SH-SY5Y (cell line): ENCODE results near the gene KRTAP6-2.

ENCODE experiments used
- GATA2 ChIP-seq: IDR thresholded peaks from 2 replicates; pipeline ENCODE4 v1.6.1; 2011; ENCODE audit warnings: mild to moderate bottlenecking, low read depth, low read length
- GATA3 ChIP-seq: IDR thresholded peaks from 2 replicates; pipeline ENCODE4 v1.6.1; 2011; ENCODE audit warnings: low read depth, mild to moderate bottlenecking, low read length, moderate library complexity

The KRTAP6-2 gene, protein sequence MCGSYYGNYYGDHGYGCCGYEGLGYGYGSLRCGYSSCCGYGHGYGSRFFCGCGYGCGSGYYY

DNA sequence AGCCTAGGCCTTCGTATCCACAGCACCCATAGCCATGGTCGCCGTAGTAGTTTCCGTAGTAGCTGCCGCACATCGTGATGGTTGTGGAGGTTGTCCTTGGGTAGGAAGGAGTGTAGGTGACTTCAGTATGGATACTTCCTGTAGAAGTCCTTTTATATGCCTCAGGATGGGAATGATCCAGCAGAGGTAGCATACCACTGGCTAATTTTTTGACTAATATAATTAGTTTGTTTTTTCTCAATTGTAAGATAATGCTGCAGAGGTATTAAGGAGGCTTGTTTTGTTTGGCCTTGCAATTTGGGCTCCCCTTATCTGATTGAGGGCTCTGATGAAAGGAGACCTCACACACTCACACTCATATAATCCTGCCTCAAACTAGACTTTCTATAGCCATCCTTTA is at the start of gene KRTAP6-2:
Gene KRTAP6-2 (minus strand): TSS at position 101 of the 400 bp plus-strand sequence. CDS start 28 bp downstream, at position 73.
- TF ChIP-seq GATA3 (no peak), GATA2 (no peak)

DNA sequence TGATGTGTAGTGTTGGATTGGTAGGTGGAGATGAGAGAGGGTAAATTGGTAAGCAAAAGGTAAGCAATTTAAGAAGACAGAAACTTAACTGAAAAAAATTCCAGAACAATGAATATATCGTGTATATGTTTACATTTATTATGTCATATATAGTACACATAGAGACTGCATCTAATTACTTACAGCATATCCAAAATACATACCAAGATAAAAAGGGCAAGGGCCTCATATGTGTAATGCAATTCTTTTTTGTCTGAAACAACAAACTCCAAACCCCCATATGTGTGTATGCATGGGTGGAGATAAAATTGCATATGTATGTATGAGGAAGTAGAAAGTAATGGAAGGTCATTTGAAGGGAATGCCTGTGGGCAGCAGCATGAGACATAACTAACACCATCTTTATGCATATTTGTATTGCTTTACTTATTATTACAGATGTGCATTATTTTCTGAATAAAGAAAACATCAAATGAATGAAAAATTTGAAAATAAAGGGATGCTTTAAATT is 48.3 kb upstream of the KRTAP6-2 start:
- TF ChIP-seq GATA3 (no peak), GATA2 (no peak)

DNA sequence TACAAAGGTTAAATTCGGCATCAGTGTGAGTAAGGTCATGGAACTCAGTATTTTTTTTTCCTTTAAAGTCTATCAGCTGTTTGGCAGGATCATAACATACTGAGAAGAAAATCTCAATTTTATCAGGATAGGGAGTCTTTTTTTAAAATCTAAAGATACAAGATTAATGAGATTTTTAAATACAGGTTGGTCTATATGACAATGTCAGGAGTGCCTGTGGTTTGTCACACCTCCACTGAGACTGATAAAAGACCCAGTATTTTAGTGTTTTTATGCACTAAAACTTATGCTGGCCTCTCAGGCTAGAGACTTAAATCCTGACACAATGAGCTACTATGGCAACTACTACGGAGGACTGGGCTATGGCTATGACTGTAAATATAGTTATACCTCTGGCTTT is 43.9 kb upstream of the KRTAP6-2 start, which contains the start of gene KRTAP20-3:
Gene KRTAP20-3 (plus strand): TSS at position 301 of the 400 bp plus-strand sequence.
- TF ChIP-seq GATA3 = no peak
- TF ChIP-seq GATA2 = no peak

DNA sequence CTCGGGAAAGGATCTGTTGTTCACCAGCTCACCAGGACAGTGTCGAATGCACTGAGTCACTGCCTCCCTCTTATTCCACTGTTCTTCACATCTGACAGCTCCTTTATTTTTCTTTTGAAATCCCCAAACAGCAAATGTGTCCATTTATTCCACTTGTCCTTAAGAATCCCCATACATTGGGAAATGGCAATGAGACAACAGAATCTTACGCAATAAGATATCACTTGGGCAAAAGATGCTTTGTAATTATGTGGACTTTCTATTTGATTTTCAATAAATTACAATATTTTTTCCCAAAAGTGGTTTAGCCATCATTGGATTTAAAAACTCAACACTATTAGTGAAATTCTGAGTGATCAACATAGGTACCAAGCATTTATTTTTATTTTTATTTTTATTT is 40.0 kb upstream of the KRTAP6-2 start:
- no peak for TF ChIP-seq GATA2
- no peak for TF ChIP-seq GATA3

DNA sequence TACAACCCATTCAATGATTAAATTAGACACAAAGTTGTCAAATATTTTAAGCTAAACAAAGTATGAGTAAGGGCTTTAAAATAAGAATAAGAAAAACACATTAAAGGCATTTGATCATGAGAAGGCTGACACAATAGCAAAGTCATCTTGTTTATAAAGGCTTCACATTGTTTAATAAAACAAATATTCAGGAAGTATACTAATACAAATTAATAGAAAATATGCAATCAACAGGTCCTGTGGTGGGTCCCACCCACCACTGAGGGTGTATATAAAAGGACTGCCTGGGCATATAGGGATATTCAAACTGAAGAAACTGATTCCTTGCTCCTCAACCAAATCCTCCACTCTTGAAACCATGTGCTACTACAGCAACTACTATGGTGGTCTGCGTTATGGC is 36.2 kb upstream of the KRTAP6-2 start, which contains the start of gene KRTAP20-2:
Gene KRTAP20-2 (plus strand): TSS at position 301 of the 400 bp plus-strand sequence. CDS start 58 bp downstream, at position 359.
- TF ChIP-seq GATA2 (no peak), GATA3 (no peak)

DNA sequence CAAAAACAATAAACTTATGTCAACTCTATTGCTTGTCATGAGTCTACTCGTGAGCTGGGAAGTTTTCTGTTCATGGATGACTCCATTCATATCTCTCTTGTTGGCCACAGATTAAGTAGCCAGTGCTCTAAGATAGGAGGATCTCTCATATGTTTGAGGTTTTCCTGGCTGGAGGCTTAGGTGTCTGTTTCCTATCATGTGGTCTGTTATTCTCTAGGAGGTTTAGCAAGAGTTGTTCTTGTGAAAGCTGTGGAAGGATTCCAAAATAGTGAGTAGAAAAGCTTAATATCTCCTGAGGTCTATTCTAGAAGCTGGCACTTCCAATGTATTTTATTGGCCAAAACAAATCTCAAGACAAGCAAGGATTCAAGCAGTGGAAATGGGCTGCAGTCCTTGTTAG is 30.5 kb upstream of the KRTAP6-2 start:
- TF ChIP-seq GATA3 = no peak
- no peak for TF ChIP-seq GATA2

DNA sequence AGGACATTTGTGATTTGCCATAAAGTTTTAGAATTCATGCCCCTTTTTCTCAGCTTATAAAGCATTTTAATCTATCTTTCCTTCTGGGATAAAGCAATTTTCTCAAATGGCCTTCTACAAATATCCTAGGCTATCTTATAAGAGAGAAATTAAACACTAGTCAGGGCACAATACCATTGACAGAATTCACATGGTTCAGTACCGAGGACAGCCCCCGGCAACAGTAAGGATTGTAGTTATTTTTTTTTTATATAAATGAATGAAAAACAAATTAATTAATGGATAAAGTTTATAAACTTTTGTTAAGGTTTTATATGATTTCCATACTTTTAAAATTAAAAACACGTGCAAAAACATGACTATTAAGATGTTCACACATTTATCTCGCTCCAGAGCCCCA is 29.4 kb upstream of the KRTAP6-2 start:
- no peak for TF ChIP-seq GATA2
- TF ChIP-seq GATA3 = no peak

DNA sequence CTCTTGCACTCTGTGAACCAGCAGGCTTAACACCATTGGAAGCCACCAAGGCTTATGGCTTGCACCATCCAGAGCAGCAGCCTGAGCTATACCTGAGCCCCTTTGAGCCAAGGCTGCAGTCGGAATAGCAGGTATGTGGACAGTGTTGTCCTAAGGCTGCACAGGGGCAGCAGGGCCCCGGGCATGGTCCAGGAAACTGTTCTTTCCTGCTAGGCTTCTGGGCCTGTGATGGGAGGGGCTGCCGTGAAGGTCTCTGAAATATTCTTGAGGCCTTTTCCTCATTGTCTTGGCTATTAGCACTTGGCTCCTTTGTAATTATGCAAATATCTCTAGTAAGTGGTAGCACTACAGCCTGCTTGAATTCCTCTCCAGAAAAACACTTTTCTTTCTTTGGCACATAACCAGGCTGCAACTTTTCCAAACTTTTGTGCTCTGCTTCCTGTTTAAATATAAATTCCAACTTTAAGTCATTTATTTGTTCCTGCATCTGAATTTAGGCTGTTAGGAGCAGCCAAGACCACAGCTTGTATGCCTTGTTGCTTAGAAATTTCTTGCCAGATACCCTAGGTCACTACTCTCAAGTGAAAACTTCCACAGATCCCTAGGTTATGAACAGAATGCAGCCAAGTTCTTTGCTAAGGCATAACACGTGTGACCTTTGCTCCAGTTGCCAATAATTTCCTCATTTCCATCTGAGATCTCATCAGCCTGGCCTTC is 26.9 kb upstream of the KRTAP6-2 start:
- TF ChIP-seq GATA3 (no peak), GATA2 (no peak)

DNA sequence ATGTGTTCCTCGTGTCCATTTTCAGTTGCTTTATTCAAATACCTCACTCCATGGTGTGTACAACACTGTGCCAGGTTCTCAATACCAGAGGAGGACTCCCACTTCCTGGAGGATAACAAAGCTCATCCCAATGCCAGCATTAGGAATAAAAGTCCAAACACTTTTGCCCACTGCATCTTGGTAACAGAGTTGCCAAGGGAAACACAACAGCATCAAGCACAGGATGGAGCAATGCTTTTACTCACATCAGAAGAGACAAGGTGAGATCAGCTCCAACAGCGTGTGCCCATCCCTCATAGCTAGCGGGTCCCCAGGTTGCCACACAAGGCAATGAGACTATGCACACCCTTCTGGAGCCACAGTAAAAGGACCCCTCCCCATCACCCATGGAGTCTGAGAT is 24.7 kb upstream of the KRTAP6-2 start:
- TF ChIP-seq GATA2 (no peak), GATA3 (no peak)

DNA sequence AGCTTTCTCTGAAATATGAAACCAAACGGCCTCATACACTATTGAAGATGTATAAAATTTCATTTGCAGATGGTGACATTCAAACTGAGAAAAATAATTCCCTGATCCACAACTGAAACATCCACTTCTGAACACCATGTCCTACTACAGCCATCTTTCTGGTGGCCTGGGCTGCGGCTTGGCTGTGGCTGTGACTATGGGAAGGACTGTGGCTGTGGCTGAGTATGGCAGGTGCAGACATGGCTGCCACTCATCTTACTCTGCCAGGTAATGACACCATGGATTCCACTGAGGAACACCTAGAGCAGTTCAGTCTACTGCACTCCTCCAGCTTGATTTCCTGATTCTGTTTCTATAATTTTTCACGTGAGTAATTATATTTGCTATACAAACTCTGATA is 21.8 kb upstream of the KRTAP6-2 start, which contains the start of gene KRTAP20-4:
Gene KRTAP20-4 (plus strand): TSS at position 106 of the 400 bp plus-strand sequence.
- TF ChIP-seq GATA2 (no peak), GATA3 (no peak)

DNA sequence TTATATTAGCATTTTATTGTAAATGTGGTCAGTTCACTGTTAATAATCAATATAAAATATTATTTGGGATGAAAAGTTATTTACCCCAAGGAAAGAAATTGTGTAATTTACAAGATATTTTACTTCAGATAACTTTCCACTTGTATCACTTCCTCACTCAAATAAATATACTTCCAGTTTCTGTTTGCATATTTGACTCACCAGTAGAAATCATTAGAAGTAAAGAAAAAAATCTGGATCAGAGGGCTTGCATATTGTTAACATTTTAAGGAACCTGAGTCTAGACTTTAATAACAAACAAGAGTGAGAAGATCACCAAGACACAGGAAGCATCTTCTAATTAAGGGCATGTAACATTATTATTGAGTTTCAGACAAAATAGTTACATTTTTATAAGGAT is 21.4 kb upstream of the KRTAP6-2 start:
- TF ChIP-seq GATA2 (no peak), GATA3 (no peak)

DNA sequence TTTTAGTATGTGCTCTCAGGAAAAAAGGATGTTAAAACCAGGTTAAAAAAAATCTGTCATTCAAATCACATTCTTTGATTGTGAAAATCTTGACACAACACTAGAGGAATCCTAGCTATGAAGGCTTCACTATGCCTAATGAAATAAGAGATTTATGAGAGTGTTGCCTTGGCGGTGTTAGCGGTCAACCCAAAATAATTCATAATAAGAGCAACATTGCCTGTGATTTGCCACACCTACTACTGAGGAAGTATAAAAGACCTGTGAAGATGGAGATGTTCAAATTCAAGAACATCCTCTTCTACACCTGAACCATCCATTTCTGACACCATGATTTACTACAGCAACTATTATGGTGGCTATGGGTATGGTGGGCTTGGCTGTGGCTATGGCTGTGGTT is 17.4 kb upstream of the KRTAP6-2 start, which contains the start of gene KRTAP20-1:
Gene KRTAP20-1 (plus strand): TSS at position 301 of the 400 bp plus-strand sequence. CDS start 30 bp downstream, at position 331.
- no peak for TF ChIP-seq GATA3
- no peak for TF ChIP-seq GATA2

DNA sequence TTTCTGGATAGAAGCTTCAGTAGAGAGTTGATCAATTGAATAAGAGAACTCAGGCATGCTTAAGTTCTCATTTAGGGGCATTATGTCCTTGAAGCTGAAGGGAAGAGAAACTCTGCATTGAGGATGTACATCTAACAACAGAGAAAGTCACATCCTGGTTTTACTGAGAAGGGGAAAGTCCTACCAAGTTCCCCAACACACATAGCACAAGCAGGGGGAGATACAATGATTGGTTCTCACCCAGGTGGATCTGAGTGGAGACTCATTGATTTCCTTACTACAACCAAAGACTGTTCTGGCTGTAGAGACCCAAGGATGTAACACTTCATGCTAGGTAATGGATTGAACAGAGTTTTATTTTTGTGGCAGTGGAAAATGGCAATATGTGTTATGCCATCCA is 16.5 kb upstream of the KRTAP6-2 start:
- TF ChIP-seq GATA2 = no peak

DNA sequence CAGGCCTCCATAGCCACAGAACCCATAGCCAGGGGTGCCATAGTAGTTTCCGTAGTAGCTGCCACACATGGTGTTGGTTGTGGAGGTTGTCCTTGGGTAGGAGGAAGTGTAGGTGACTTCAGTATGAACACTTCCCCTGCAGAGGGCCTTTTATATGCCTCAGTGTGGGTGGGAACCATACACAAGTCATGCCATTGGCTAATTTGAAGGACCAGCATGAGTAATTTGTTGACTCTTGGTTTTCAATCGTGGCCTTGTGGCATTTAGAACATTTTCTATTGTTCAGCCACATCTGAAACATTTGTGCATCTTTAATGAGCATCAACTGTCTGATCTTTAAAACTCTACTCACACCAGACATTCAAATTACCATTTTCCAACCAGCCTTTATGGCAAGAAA is 15.1 kb upstream of the KRTAP6-2 start, which contains the start of gene KRTAP6-1:
Gene KRTAP6-1 (minus strand): TSS at position 95 of the 400 bp plus-strand sequence. CDS start 26 bp downstream, at position 69.
- TF ChIP-seq GATA3 = no peak
- no peak for TF ChIP-seq GATA2

DNA sequence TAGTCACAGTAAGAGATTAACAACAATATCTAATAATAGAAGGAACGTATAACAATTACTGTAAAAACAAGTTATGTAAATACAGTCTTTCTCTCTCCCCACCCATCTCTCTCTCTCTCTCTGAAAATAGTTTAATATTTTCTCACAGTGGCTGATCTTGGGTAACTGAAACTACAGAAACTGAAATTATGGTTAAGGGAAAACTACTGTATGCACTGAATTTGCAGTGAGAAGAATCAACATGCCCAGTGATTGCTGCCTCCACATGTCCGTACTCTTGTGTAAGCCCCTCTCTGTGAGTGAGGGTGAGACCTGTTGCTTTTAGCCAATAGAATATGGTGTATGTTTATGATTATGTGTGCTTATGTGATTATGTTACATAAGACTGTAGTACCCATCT is 13.4 kb upstream of the KRTAP6-2 start:
- TF ChIP-seq GATA3 (no peak), GATA2 (no peak)

DNA sequence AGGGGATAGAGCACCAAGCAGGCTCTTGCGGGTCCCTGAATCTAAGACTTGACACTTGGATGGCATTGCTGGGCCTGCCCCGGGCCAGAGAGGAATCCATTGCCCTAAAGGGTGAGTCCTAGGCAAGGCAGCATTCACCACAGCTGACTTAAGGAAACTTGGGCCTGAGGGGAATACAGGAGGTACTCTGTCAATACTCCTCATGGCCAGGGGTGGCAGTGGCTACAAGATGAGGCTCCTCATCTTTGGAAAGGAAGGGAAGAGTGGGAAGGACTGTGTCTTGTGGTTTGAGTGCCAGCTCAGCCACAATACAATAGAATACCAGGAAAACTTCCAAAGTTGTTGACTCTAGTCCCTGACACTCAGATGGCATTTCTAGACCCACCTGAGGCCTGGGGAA is 7.3 kb upstream of the KRTAP6-2 start:
- TF ChIP-seq GATA3 = no peak
- TF ChIP-seq GATA2 = no peak
